SU-DHL-6 (cell line): ENCODE results near the gene SFT2D3.

ENCODE experiments used
- EZH2phosphoT487 ChIP-seq: fragments of 200-600 bp; sonication (generic), shearing (Covaris generic); conservative IDR thresholded peaks from 2 replicates; pipeline ENCODE4 v1.6.1; 2018; ENCODE audit warnings: mild to moderate bottlenecking, antibody characterized with exemption, low read length, moderate library complexity, mixed read lengths
- TF ChIP-seq, protein P1 (sequence below): fragments of 200-600 bp; sonication (generic); IDR thresholded peaks from one replicate; pipeline ENCODE4 v1.5.1; 2017; ENCODE audit warnings: antibody characterized with exemption, mild to moderate bottlenecking, low read length, moderate library complexity; ENCODE audit not compliant: insufficient read depth, poor library complexity, severe bottlenecking

DNA sequence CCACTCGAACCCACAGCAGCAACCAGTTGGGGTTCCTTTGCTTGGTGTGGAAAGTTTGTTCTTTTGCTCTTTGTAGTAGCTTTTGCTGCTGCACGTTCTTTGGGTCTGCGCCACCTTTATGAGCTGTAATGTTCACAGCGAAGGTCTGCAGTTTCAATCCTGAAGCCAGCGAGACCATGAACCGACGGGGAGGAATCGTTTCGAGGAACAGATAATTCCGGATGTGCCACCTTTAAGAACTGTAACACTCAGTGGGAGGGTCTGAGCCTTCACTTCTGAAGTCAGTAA, 41.1 kb upstream of the SFT2D3 start:
- no peak for TF ChIP-seq EZH2phosphoT487
- TF ChIP-seq, protein P1, sequence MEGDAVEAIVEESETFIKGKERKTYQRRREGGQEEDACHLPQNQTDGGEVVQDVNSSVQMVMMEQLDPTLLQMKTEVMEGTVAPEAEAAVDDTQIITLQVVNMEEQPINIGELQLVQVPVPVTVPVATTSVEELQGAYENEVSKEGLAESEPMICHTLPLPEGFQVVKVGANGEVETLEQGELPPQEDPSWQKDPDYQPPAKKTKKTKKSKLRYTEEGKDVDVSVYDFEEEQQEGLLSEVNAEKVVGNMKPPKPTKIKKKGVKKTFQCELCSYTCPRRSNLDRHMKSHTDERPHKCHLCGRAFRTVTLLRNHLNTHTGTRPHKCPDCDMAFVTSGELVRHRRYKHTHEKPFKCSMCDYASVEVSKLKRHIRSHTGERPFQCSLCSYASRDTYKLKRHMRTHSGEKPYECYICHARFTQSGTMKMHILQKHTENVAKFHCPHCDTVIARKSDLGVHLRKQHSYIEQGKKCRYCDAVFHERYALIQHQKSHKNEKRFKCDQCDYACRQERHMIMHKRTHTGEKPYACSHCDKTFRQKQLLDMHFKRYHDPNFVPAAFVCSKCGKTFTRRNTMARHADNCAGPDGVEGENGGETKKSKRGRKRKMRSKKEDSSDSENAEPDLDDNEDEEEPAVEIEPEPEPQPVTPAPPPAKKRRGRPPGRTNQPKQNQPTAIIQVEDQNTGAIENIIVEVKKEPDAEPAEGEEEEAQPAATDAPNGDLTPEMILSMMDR = no peak
